Trophoblast cell (in vitro differentiated cells and primary cell): ENCODE data around the gene HTR6.

ENCODE experiments used
- DNase-seq, 2 donors: peaks; one replicate each; pipeline ENCODE4 v3.0.0-alpha.2; 2016
- H2AFZ ChIP-seq: 2 replicates; pipeline ENCODE4 v1.6.1; 2013; ENCODE audit warnings: low read length, moderate library complexity, mild to moderate bottlenecking; ENCODE audit not compliant: insufficient read depth, poor library complexity
- H2AK5ac ChIP-seq: 2 replicates; pipeline ENCODE4 v1.6.1; 2013; ENCODE audit warnings: mild to moderate bottlenecking, low read length
- H2BK120ac ChIP-seq: 2 replicates; pipeline ENCODE4 v1.6.1; 2013; ENCODE audit warnings: low read length, mild to moderate bottlenecking, moderate library complexity; ENCODE audit not compliant: insufficient read depth, poor library complexity
- H2BK12ac ChIP-seq: 2 replicates; pipeline ENCODE4 v1.6.1; 2013; ENCODE audit warnings: mild to moderate bottlenecking, low read length, moderate library complexity
- H2BK5ac ChIP-seq: 2 replicates; pipeline ENCODE4 v1.6.1; 2013; ENCODE audit warnings: low read length, low read depth, moderate library complexity, mild to moderate bottlenecking; ENCODE audit not compliant: poor library complexity
- H3K14ac ChIP-seq: 2 replicates; pipeline ENCODE4 v1.6.1; 2013; ENCODE audit warnings: mild to moderate bottlenecking, low read length
- H3K18ac ChIP-seq: 2 replicates; pipeline ENCODE4 v1.6.1; 2013; ENCODE audit warnings: mild to moderate bottlenecking, low read length
- H3K23ac ChIP-seq: 2 replicates; pipeline ENCODE4 v1.6.1; 2013; ENCODE audit warnings: low read length
- H3K27ac ChIP-seq: 2 replicates; pipeline ENCODE4 v1.5.1; 2013; ENCODE audit warnings: low read depth, mild to moderate bottlenecking, inconsistent platforms, low read length, moderate library complexity
- H3K27me3 ChIP-seq: 2 replicates; pipeline ENCODE4 v1.6.1; 2013; ENCODE audit warnings: inconsistent platforms, mild to moderate bottlenecking, low read length, moderate library complexity; ENCODE audit not compliant: insufficient read depth
- H3K36me3 ChIP-seq, 2 experiments: 1 replicate in 1 of 2; 2 replicates in 1 of 2; pipeline ENCODE4 v1.6.1; 2013; ENCODE audit warnings: low read length in 2 of 2, mild to moderate bottlenecking in 2 of 2, moderate library complexity in 1 of 2; ENCODE audit not compliant: insufficient read depth in 2 of 2, control insufficient read depth in 1 of 2
- H3K4ac ChIP-seq: 2 replicates; pipeline ENCODE4 v1.6.1; 2013; ENCODE audit warnings: low read depth, mild to moderate bottlenecking, low read length, moderate library complexity
- H3K4me1 ChIP-seq, 2 experiments: 1 replicate in 1 of 2; 2 replicates in 1 of 2; pipeline ENCODE4 v1.6.1; 2013; ENCODE audit warnings: low read length in 2 of 2, mild to moderate bottlenecking in 2 of 2, moderate library complexity in 1 of 2; ENCODE audit not compliant: insufficient read depth in 2 of 2, control insufficient read depth in 1 of 2
- H3K4me2 ChIP-seq: 2 replicates; pipeline ENCODE4 v1.6.1; 2013; ENCODE audit warnings: inconsistent platforms, mild to moderate bottlenecking, low read length, moderate library complexity
- H3K4me3 ChIP-seq: 2 replicates; pipeline ENCODE4 v1.5.1; 2013; ENCODE audit warnings: mild to moderate bottlenecking, low read depth, low read length, inconsistent platforms
- H3K79me1 ChIP-seq: one replicate; pipeline ENCODE4 v1.6.1; 2013; ENCODE audit warnings: low read length
- H3K79me2 ChIP-seq: 2 replicates; pipeline ENCODE4 v1.6.1; 2013; ENCODE audit warnings: low read length, mild to moderate bottlenecking; ENCODE audit not compliant: control insufficient read depth, insufficient read depth, poor library complexity
- H3K9ac ChIP-seq: 2 replicates; pipeline ENCODE4 v1.6.1; 2013; ENCODE audit warnings: mild to moderate bottlenecking, low read length
- H3K9me3 ChIP-seq: 2 replicates; pipeline ENCODE4 v1.6.1; 2013; ENCODE audit warnings: low read depth, mild to moderate bottlenecking, control low read depth, inconsistent platforms, low read length; ENCODE audit not compliant: insufficient read depth
- H4K12ac ChIP-seq: 2 replicates; pipeline ENCODE4 v1.6.1; 2013; ENCODE audit warnings: low read depth, mild to moderate bottlenecking, low read length, moderate library complexity
- H4K8ac ChIP-seq: 2 replicates; pipeline ENCODE4 v1.6.1; 2013; ENCODE audit warnings: low read depth, mild to moderate bottlenecking, low read length, moderate library complexity
- H4K91ac ChIP-seq: one replicate; pipeline ENCODE4 v1.6.1; 2013; ENCODE audit warnings: low read depth, mild to moderate bottlenecking, low read length, moderate library complexity
- WGBS: extraction: QIAGEN DNeasy Blood & Tissue Kit; methylation state at CpG from one replicate; pipeline ENCODE4 v1.1.7; 2013; ENCODE audit warnings: missing lambda C conversion rate; ENCODE audit not compliant: insufficient read length, insufficient coverage; ENCODE audit errors: extremely low coverage; 5-methylcytosine and 5-hydroxymethylcytosine counted together

HTR6 gene

GRCh38 chr1:19648239-19648638 is 16.4 kb upstream of the HTR6 start:
- H2BK120ac ChIP-seq, result no peak overlapping the region
- H3K4me2 ChIP-seq, result no peak overlapping the region
- peaks cover 3% of the 10 kb centered on the region for H3K79me2 ChIP-seq
- H2BK12ac ChIP-seq, result no peak overlapping the region
- H3K27me3 ChIP-seq, result peaks cover 18% of the 10 kb centered on the region
- H3K18ac ChIP-seq, result no peak overlapping the region
- no peak for DNase-seq
- no peak overlapping the region for H3K14ac ChIP-seq
- no peaks in the 10 kb centered on the region for H3K36me3 ChIP-seq
- no peak overlapping the region for H3K9ac ChIP-seq
- no peak overlapping the region for H4K12ac ChIP-seq
- H3K79me1 ChIP-seq, result peaks cover 5% of the 10 kb centered on the region
- peaks cover 2% of the 10 kb centered on the region for H3K9me3 ChIP-seq
- H3K4ac ChIP-seq, result no peak overlapping the region
- no peak overlapping the region for H3K27ac ChIP-seq
- H3K23ac ChIP-seq, result no peak overlapping the region
- no peak overlapping the region for H2AK5ac ChIP-seq
- H4K91ac ChIP-seq, result no peak overlapping the region
- no peak overlapping the region for H2BK5ac ChIP-seq
- no CpG with 5 or more reads among the region's 14 CpGs for WGBS
- no peak overlapping the region for H3K4me3 ChIP-seq
- no peak overlapping the region for H2AFZ ChIP-seq
- H3K4me1 ChIP-seq, result peaks cover under 1 to 14% of the 10 kb centered on the region in 2 experiments
- no peak overlapping the region for H4K8ac ChIP-seq

- Histone ChIP-seq H2AK5ac (no peak overlapping the region), H3K14ac (no peak overlapping the region), H3K27me3 (peaks cover 13% of the 10 kb centered on the region), H3K4ac (no peak overlapping the region), H3K79me1 (peaks cover 5% of the 10 kb centered on the region), H3K4me3 (no peak overlapping the region), H2BK120ac (no peak overlapping the region), H3K36me3 (no peaks in the 10 kb centered on the region), H3K9me3 (peaks cover 2% of the 10 kb centered on the region), H3K23ac (no peak overlapping the region), H3K27ac (no peak overlapping the region), H2AFZ (no peak overlapping the region), H3K79me2 (peaks cover 3% of the 10 kb centered on the region), H4K8ac (no peak overlapping the region), H3K18ac (no peak overlapping the region), H4K91ac (no peak overlapping the region), H3K4me2 (no peak overlapping the region), H3K9ac (no peak overlapping the region), H4K12ac (no peak overlapping the region), H2BK5ac (no peak overlapping the region), H2BK12ac (no peak overlapping the region), H3K4me1 (peaks cover 3 to 12% of the 10 kb centered on the region in 2 experiments)
- WGBS, result no CpG with 5 or more reads among the region's 11 CpGs
- peak in 1 of 2 donors; percentile 30 for DNase-seq
Measured at GRCh38 chr1:19648689-19649088, 16.0 kb upstream of the HTR6 start.

- no peak for DNase-seq
- H3K9me3 ChIP-seq, result no peaks in the 10 kb centered on the region
- H3K4ac ChIP-seq, result no peak overlapping the region
- no peak overlapping the region for H3K18ac ChIP-seq
- peaks cover 3 to 10% of the 10 kb centered on the region in 2 experiments for H3K4me1 ChIP-seq
- no peak overlapping the region for H2BK12ac ChIP-seq
- H2AK5ac ChIP-seq, result no peak overlapping the region
- no peak overlapping the region for H3K4me3 ChIP-seq
- H3K27me3 ChIP-seq, result no peaks in the 10 kb centered on the region
- H4K8ac ChIP-seq, result no peak overlapping the region
- H4K12ac ChIP-seq, result no peak overlapping the region
- WGBS, result no CpG with 5 or more reads among the region's 12 CpGs
- H3K79me2 ChIP-seq, result no peaks in the 10 kb centered on the region
- no peak overlapping the region for H4K91ac ChIP-seq
- no peak overlapping the region for H3K27ac ChIP-seq
- H3K9ac ChIP-seq, result no peak overlapping the region
- no peak overlapping the region for H2BK5ac ChIP-seq
- H2BK120ac ChIP-seq, result no peak overlapping the region
- H2AFZ ChIP-seq, result no peak overlapping the region
- no peak overlapping the region for H3K14ac ChIP-seq
- H3K23ac ChIP-seq, result no peak overlapping the region
- H3K79me1 ChIP-seq, result no peaks in the 10 kb centered on the region
- no peaks in the 10 kb centered on the region for H3K36me3 ChIP-seq
- H3K4me2 ChIP-seq, result no peak overlapping the region
Measured at GRCh38 chr1:19650416-19651140, 14.1 kb upstream of the HTR6 start.

GRCh38 chr1:19651141-19651737 is 13.4 kb upstream of the HTR6 start:
- H3K4me2 ChIP-seq, result no peak overlapping the region
- no peak overlapping the region for H2BK5ac ChIP-seq
- no peak overlapping the region for H2BK120ac ChIP-seq
- no peak overlapping the region for H4K12ac ChIP-seq
- H3K4ac ChIP-seq, result no peak overlapping the region
- no peaks in the 10 kb centered on the region for H3K79me1 ChIP-seq
- H3K23ac ChIP-seq, result no peak overlapping the region
- peaks cover 3 to 7% of the 10 kb centered on the region in 2 experiments for H3K4me1 ChIP-seq
- WGBS, result no CpG with 5 or more reads among the region's 11 CpGs
- H4K8ac ChIP-seq, result no peak overlapping the region
- DNase-seq, result peak; percentile 12 to 44
- H3K27me3 ChIP-seq, result no peaks in the 10 kb centered on the region
- H3K79me2 ChIP-seq, result no peaks in the 10 kb centered on the region
- no peaks in the 10 kb centered on the region for H3K9me3 ChIP-seq
- H3K4me3 ChIP-seq, result no peak overlapping the region
- no peak overlapping the region for H3K27ac ChIP-seq
- no peak overlapping the region for H2AFZ ChIP-seq
- H3K36me3 ChIP-seq, result no peaks in the 10 kb centered on the region
- H2BK12ac ChIP-seq, result no peak overlapping the region
- no peak overlapping the region for H4K91ac ChIP-seq
- H3K14ac ChIP-seq, result no peak overlapping the region
- H3K9ac ChIP-seq, result no peak overlapping the region
- H2AK5ac ChIP-seq, result no peak overlapping the region
- H3K18ac ChIP-seq, result no peak overlapping the region
